ENCODE measurements around the gene POU2F2. TPM values are rescaled to one million over a fixed set of nuclear protein-coding genes. Genes with fewer than 3 reads are reported as not detected.

POU2F2 gene
- total RNA-seq: 10 to 100 TPM; 43.6 to 62.8 TPM

DNA sequence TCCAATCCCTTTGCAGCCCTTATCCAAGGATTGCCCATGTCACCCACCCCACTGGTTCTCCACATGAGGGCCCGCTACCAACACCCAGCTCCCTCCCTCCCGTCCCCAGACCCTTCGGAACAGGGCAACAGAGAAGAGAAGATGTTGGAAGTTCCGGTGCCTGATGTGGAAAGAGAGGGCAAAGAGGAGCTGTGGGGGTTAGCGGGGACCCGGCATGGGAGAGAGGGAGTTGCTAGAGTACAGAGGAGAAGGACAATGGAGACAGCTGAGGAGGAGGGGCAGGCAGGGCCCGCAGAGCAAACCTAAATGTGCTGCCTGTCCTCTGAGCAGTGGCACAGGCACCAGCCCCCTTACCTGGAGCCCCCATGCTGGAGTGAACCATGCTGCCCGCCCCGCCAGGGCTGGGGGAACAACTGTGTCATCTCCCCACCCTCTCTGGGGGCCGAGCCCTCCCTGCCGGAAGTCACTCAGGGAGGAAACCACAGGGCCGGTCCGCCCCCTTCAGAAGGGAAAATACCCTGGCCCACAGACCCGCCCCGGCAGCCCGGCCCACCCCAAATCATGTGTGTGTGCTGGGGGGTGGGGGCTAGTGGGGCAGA lies at the start of gene POU2F2:
TSS of gene POU2F2 (minus strand) at position 417 of the 599 bp plus-strand sequence. CDS start at position 382, 35 bp downstream.
- Mint-ChIP-seq H3K27me3 (no peaks in the 10 kb centered on the region), H3K27ac (peak within 1 kb of the TSS; percentile 84), H3K36me3 (ENCODE audit: low read depth) (no peaks in the 10 kb centered on the region), H3K9me3 (ENCODE audit: low read depth) (no peaks in the 10 kb centered on the region), H3K4me1 (peaks cover 60% of the 10 kb centered on the region), H3K4me3 (peak within 1 kb of the TSS; percentile 81)
- intact Hi-C loops (cut with DNase I, micrococcal nuclease): loop anchor here (1.0 to 2.0 kb wide), 11 partner anchors 10 to 301 kb away; partner anchors contain the start of genes DEDD2 (in 2 of the 2), GSK3A (in 1 of the 2), MEGF8 (in 1 of the 2) and PAFAH1B3 (in 1 of the 2)
- ChIA-PET CTCF (interaction anchor here (0.6 to 5.5 kb wide), 20 partner anchors 8 to 318 kb away, joined by 3 to 35 read pairs (median 4); partner anchors contain the start of gene ZNF526), POLR2A (no interaction called here)
- ATAC-seq: peak; percentile 75
- peak; percentile 92 for DNase-seq

DNA sequence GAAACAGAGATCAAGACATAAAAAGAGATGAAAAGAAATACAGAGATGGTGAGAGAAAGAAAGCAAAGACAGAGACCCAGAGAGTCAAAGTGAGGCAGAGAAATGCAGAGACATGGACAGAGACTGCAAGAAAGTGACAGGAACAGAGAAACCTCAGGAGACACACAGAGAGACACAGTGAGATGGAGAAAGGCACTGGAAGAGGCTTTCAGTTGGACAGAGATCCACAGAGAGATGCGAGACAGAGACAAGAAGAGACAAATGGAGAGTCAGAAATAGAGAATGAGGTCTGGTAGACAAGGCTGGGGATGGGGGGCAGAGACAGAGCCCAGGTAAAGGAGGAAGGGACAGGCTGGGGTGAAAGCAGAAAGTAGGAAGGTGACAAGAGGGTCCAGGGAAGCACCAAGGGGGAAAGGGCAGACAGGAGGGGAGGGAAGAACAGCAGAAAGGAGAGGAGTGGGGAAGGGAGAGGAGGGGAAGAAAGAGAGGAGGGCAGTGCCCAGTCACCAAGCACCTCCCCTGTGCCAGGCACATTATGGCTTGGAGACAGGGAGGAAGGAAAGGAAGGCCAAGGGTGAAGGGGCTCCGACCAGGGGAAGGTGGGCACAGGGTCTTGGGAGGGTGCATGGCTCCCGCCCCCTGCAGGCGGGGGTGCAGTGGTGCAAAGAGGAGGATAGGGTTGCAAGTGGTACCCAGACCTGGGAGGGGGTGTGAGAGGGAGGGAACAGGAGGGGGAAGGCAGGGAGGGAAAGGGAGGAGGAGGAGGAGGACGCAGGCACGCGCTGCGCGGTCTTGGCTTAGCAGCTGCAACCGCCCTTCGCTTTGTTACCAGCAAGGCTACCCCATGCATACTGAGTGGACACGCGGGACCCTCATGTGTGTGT lies 46.8 kb upstream of the POU2F2 start:
- H3K27me3 Mint-ChIP-seq: peaks cover 24% of the 10 kb centered on the region
- intact Hi-C loops (cut with DNase I, micrococcal nuclease): no loop called here
- no peak overlapping the region for H3K4me3 Mint-ChIP-seq
- H3K9me3 Mint-ChIP-seq (ENCODE audit: low read depth): no peaks in the 10 kb centered on the region
- peaks cover 21% of the 10 kb centered on the region for H3K4me1 Mint-ChIP-seq
- POLR2A ChIA-PET: no interaction called here
- no peak overlapping the region for H3K27ac Mint-ChIP-seq
- DNase-seq (peak; percentile 44), ATAC-seq (peak; percentile 17)
- CTCF ChIA-PET: no interaction called here
- no peaks in the 10 kb centered on the region for H3K36me3 Mint-ChIP-seq (ENCODE audit: low read depth)

DNA sequence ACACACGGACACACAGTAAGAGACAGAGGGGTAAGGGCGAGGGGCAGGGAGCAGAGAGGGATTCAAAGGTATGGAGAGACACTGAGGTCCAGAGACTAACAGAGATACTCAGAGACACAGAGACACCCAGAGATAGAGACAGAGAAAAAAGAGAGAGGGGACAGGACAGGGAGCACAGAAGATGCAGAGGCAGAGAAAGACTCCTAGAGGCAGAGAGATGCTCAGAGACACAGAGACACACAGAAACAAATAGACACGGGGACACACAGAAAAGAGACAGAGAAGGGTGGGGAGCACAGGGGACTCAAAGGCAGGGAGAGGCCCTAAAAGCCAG lies 45.4 kb upstream of the POU2F2 start:
- H3K4me3 Mint-ChIP-seq: no peak overlapping the region
- POLR2A ChIA-PET: no interaction called here
- H3K27me3 Mint-ChIP-seq: peaks cover 24% of the 10 kb centered on the region
- H3K9me3 Mint-ChIP-seq (ENCODE audit: low read depth): no peaks in the 10 kb centered on the region
- no peaks in the 10 kb centered on the region for H3K36me3 Mint-ChIP-seq (ENCODE audit: low read depth)
- CTCF ChIA-PET: interaction anchor here (1.3 to 3.3 kb wide), 3 partner anchors 8 to 14 kb away, joined by 3 to 22 read pairs (median 4); no protein-coding TSS in a partner anchor
- ATAC-seq (no peak), DNase-seq (no peak)
- peaks cover 15% of the 10 kb centered on the region for H3K4me1 Mint-ChIP-seq
- H3K27ac Mint-ChIP-seq: no peak overlapping the region
- intact Hi-C loops (cut with DNase I, micrococcal nuclease): loop anchor here in 1 of 2 experiments (1.0 kb wide), 2 partner anchors 45 to 148 kb away; partner anchors contain the start of genes MEGF8 and POU2F2

DNA sequence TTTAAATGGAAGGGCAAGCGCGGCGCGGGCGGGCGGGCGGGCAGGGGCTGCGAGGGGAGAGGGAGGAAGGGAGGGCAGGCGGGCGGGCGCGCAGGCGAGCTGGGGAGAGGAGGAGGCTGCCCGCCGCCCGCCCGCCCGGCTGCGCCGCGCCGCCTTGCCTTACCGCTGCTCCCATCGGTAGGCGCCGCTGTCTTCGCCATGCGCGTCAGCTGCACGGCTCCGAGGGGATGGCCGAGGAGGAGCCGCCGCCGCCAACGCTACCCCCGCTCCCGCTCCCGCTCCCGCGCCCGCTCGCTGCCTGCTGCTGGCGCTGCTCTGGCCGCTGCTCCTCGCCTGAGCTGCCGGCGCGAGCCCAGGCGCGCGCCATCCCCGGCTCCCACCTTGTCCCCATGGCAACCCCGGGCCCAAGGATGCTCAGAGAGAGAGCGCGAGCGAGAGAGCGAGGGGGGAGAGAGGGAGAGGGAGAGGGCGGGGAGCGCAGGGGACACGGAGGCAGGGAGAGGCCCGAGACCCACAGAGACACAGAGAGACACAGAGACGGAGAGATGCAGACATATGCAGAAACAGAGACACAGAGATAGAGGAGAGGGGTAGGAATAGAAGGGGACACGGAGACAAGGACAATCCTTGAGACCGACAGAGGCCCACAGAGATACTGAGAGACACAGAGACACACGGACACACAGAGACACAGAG lies 44.9 kb upstream of the POU2F2 start:
- H3K36me3 Mint-ChIP-seq (ENCODE audit: low read depth): no peaks in the 10 kb centered on the region
- POLR2A ChIA-PET: no interaction called here

DNA sequence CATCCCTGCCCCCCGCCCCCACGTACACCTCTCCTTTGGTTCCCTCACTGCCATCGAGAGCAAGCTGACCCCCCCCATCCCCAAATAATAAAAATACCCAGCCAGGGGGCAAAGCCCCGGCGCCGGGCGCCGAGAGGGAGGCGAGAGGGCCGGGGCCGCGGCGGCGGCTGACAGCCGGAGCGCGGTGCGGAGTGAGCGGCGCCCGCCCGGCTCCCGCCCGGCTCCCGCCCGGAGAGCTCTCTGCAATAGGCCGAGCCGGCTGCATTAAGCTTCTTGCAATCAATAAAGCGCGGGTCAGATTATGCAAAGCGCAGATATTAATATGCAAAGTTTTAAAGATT lies 44.4 kb upstream of the POU2F2 start:
- intact Hi-C loops (cut with DNase I, micrococcal nuclease): no loop called here
- Mint-ChIP-seq H3K27me3 (peaks cover 24% of the 10 kb centered on the region), H3K36me3 (ENCODE audit: low read depth) (no peaks in the 10 kb centered on the region), H3K27ac (no peak overlapping the region), H3K4me1 (peaks cover 15% of the 10 kb centered on the region), H3K9me3 (ENCODE audit: low read depth) (no peaks in the 10 kb centered on the region), H3K4me3 (peak overlapping the region; percentile 73)
- DNase-seq (no peak), ATAC-seq (peak; percentile 47)
- POLR2A ChIA-PET: no interaction called here
- CTCF ChIA-PET: interaction anchor here (0.7 to 3.3 kb wide), 17 partner anchors 9 to 1773 kb away, joined by 3 to 22 read pairs (median 4); no protein-coding TSS in a partner anchor

More for the DNA sequence above, 44.9 kb upstream of the POU2F2 start:
- ATAC-seq (peak; percentile 95), DNase-seq (peak; percentile 88)
- H3K27ac Mint-ChIP-seq: no peak overlapping the region
- peaks cover 15% of the 10 kb centered on the region for H3K4me1 Mint-ChIP-seq
- no peak overlapping the region for H3K4me3 Mint-ChIP-seq
- intact Hi-C loops (cut with DNase I, micrococcal nuclease): loop anchor here in 1 of 2 experiments (1.0 kb wide), 2 partner anchors 45 to 148 kb away; partner anchors contain the start of genes MEGF8 and POU2F2
- CTCF ChIA-PET: interaction anchor here (0.8 to 3.3 kb wide), 15 partner anchors 9 to 263 kb away, joined by 3 to 22 read pairs (median 4); no protein-coding TSS in a partner anchor
- H3K9me3 Mint-ChIP-seq (ENCODE audit: low read depth): no peaks in the 10 kb centered on the region
- peaks cover 24% of the 10 kb centered on the region for H3K27me3 Mint-ChIP-seq

DNA sequence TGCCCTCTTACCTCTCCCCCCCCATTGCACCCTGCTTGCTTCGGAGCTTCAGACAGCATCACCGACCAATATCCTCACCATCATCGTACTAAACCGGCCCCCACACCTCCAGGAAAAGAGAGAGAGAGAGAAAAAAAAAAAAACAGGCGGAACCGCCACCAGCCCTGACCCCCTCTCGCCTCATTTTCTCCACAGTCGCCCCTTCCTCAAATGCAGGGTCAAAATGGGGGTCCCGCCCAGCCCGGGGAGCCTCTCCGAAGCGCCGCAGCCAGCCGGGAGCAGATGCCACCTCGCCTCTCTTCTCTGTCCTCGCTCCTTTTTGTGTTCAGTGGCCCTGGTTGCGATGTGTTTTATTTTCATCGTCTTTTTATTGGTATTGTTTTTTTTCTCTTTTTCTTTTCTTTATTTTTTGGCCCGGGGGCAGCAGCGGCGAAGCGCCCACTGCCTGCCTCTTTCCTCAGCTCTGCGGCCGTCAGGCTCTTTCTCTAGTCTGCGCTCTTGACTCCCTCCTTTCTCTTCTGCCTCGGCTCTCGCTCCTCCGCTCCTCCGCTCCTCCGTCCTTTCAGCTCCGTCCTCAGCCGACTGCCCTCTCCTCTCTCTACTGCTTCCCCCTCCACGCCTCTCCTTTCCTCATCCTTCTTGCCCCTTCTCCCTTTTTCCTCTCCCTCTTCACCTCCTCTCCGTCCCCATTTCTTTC lies 43.9 kb upstream of the POU2F2 start:
- Mint-ChIP-seq H3K27ac (no peak overlapping the region), H3K36me3 (ENCODE audit: low read depth) (no peaks in the 10 kb centered on the region), H3K27me3 (peaks cover 24% of the 10 kb centered on the region), H3K9me3 (ENCODE audit: low read depth) (no peaks in the 10 kb centered on the region), H3K4me1 (peaks cover 15% of the 10 kb centered on the region), H3K4me3 (peak overlapping the region; percentile 73)
- DNase-seq: peak; percentile 44
- peak; percentile 30 for ATAC-seq
- POLR2A ChIA-PET: interaction anchor here (0.6 kb wide), 1 partner anchor 20 kb away, joined by 8 read pairs; no protein-coding TSS in a partner anchor
- intact Hi-C loops (cut with DNase I, micrococcal nuclease): no loop called here
- CTCF ChIA-PET: interaction anchor here (0.7 to 3.3 kb wide), 19 partner anchors 10 to 1773 kb away, joined by 3 to 22 read pairs (median 4); no protein-coding TSS in a partner anchor

DNA sequence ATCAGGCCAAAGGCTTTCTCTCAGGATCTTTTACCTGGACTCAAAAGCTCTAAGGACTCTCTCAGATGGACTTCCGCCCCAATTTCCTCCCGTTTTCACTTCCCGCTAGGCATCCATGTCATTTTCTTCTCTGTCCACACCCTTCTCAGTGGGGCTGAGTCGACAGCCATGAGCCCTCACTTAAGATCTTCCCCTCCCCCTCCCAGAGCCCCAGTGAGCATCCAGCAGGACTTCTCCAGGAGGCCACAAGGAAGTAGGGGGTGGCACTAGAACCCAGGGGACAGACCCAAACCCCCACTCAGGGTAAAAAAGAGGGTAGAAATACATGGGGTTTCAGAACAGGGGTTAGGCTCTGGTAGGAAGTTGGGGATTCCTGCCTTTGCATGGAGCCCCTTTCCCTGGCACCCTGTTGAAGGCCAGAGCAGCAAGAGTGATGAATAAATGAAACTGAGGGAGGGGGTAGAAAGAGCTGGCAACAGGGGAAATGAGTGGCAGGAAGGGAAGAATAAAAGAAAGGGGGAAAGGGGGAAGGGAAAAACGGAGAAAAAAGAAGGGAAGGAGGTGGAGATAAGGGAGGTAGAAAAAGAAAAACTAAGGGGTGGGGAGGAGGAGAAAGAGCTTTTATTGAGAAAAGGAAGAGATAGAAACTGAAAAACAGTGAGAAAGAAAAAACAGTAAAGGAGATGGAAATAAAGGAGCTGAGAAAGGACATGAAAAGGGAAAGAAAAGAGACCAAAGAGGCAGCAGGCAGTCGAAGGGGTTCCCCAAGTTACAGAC lies 42.9 kb upstream of the POU2F2 start:
- Mint-ChIP-seq H3K9me3 (ENCODE audit: low read depth) (no peaks in the 10 kb centered on the region), H3K27me3 (peaks cover 23% of the 10 kb centered on the region), H3K36me3 (ENCODE audit: low read depth) (no peaks in the 10 kb centered on the region), H3K4me3 (no peak overlapping the region), H3K4me1 (peaks cover 15% of the 10 kb centered on the region), H3K27ac (no peak overlapping the region)
- intact Hi-C loops (cut with DNase I, micrococcal nuclease): no loop called here
- CTCF ChIA-PET: interaction anchor here (0.6 to 3.3 kb wide), 6 partner anchors 11 to 1894 kb away, joined by 3 to 22 read pairs (median 4); no protein-coding TSS in a partner anchor
- no peak for ATAC-seq
- no peak for DNase-seq
- POLR2A ChIA-PET: interaction anchor here (0.6 kb wide), 1 partner anchor 19 kb away, joined by 8 read pairs; no protein-coding TSS in a partner anchor

DNA sequence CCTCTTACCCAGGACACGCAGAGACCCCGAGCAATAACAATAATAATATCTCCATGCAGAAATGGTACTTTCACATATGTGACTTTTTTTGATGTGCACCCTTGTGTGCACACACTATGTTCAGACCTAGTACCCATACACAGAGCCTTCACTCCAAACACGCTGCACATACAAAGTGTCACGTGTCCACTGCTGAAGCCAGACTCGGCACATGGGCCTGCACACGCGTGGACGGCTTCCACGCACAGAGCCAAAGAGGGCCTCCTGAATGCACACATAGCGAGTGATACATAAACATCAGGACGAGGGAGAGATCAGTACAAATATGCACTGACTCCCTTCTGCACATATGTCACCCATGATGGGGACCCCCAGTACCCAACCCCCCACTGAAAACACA lies 41.9 kb upstream of the POU2F2 start:
- Mint-ChIP-seq H3K27ac (no peak overlapping the region), H3K36me3 (ENCODE audit: low read depth) (no peaks in the 10 kb centered on the region), H3K27me3 (peaks cover 20% of the 10 kb centered on the region), H3K4me3 (no peak overlapping the region), H3K9me3 (ENCODE audit: low read depth) (no peaks in the 10 kb centered on the region), H3K4me1 (peaks cover 15% of the 10 kb centered on the region)
- CTCF ChIA-PET: interaction anchor here (3.3 kb wide), 1 partner anchor 12 kb away, joined by 22 read pairs; no protein-coding TSS in a partner anchor
- ATAC-seq: no peak
- no peak for DNase-seq
- intact Hi-C loops (cut with DNase I, micrococcal nuclease): no loop called here
- POLR2A ChIA-PET: no interaction called here

DNA sequence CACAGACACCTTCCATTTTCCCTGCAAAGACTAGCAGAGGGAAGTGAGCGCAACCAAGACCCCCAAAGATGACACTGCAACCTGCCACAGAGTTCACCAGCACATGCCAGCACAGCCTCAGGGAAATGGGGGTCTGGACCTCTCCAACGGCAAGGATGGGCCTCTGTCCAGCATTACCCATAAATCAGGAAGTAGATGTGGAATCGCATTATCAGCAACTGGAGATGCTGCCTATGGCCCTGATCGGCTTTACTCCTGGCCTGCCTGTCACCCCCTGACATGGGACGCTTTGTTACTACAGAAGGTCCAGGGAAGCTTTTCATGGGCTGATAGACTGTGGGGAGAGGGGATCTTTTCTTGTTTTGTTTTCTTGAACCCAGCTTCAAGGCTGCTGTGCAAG lies 41.4 kb upstream of the POU2F2 start:
- no peak for ATAC-seq
- H3K36me3 Mint-ChIP-seq (ENCODE audit: low read depth): no peaks in the 10 kb centered on the region
- DNase-seq: no peak
- H3K27ac Mint-ChIP-seq: no peak overlapping the region
- no peaks in the 10 kb centered on the region for H3K9me3 Mint-ChIP-seq (ENCODE audit: low read depth)
- ChIA-PET POLR2A (no interaction called here), CTCF (no interaction called here)
- peaks cover 15% of the 10 kb centered on the region for H3K4me1 Mint-ChIP-seq
- H3K4me3 Mint-ChIP-seq: no peak overlapping the region
- intact Hi-C loops (cut with DNase I, micrococcal nuclease): no loop called here
- peaks cover 20% of the 10 kb centered on the region for H3K27me3 Mint-ChIP-seq

DNA sequence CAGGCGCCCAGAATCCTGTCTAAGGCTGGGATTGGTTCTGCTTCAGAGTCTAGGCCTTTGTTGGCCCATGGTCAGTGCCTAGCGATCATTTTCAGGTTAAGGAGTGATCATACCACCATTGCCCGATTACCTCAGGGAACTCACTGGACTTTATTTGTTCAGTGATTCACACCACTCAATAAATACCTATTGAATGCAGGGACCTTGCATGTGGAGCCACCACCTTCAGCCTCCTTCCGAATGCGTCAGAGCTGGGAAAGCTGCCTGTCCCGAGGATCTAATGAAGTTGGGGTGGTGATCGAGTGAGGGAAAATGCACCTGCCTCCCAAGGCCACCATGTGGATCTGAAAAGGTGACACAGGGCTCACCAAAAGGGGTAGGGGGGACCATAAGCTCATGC lies 40.0 kb upstream of the POU2F2 start:
- Mint-ChIP-seq H3K9me3 (ENCODE audit: low read depth) (no peaks in the 10 kb centered on the region), H3K36me3 (ENCODE audit: low read depth) (no peaks in the 10 kb centered on the region), H3K27me3 (peaks cover 20% of the 10 kb centered on the region), H3K27ac (no peak overlapping the region), H3K4me1 (peaks cover 15% of the 10 kb centered on the region), H3K4me3 (no peak overlapping the region)
- no peak for DNase-seq
- POLR2A ChIA-PET: no interaction called here
- intact Hi-C loops (cut with DNase I, micrococcal nuclease): no loop called here
- ATAC-seq: no peak
- CTCF ChIA-PET: interaction anchor here (0.7 kb wide), 1 partner anchor 64 kb away, joined by 3 read pairs; no protein-coding TSS in a partner anchor

Data from activated CD4-positive, alpha-beta T cell treated with anti-CD3 and anti-CD28 coated beads for 36 hours (primary cell).